Hematopoietic multipotent progenitor cell treated with erythropoietin and hydrocortisone succinate and interleukin-3 and kit ligand, for 17 days (in vitro differentiated cells): ENCODE measurements around the gene DSE.

ENCODE experiments used
- DNase-seq: peaks from one replicate; pipeline ENCODE4 v3.0.0-alpha.2; 2015; ENCODE audit warnings: low spot score

Gene DSE

GRCh38 chr6:116482780-116483179 is 112.0 kb downstream of the DSE start:
- no peak for DNase-seq

GRCh38 chr6:116483616-116484015 is 112.9 kb downstream of the DSE start:
- no peak for DNase-seq

- DNase-seq, result no peak
Measured at GRCh38 chr6:116485559-116486184, 114.9 kb downstream of the DSE start.

GRCh38 chr6:116491610-116492330 is 121.0 kb downstream of the DSE start:
- no peak for DNase-seq

- no peak for DNase-seq
Measured at GRCh38 chr6:116492331-116493067, 121.8 kb downstream of the DSE start.
